Stimulated activated CD8-positive, alpha-beta memory T cell treated with anti-CD3 and anti-CD28 coated beads, Interleukin-4, amount 100 ng/mL, for 1 hour (primary cell): ENCODE data around the gene PCDH17.

Experiments
- DNase-seq, 2 donors: peaks; one replicate each; pipeline ENCODE4 v3.0.0-alpha.2; 2020; ENCODE audit warnings: low read depth in 2 of 2, low spot score in 1 of 2

Gene PCDH17

DNA sequence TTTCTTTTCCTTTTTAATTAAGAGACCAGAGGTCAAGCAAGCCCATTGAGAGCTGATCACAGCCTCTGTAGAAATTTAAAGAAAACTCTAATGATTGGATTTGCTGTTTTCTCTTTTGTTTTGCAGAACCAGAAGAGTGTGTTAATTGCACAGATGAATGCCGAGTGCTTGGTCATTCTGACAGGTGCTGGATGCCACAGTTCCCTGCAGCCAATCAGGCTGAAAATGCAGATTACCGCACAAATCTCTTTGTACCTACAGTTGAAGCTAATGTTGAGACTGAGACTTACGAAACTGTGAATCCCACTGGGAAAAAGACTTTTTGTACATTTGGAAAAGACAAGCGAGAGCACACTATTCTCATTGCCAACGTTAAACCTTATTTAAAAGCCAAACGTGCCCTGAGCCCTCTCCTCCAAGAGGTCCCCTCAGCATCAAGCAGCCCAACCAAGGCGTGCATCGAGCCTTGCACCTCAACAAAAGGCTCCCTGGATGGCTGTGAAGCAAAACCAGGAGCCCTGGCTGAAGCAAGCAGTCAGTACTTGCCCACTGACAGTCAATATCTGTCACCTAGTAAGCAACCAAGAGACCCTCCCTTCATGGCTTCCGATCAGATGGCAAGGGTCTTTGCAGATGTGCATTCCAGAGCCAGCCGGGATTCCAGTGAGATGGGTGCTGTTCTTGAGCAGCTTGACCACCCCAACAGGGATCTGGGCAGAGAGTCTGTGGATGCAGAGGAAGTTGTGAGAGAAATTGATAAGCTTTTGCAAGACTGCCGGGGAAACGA lies 93.1 kb downstream of the PCDH17 start:
- no peak for DNase-seq

DNA sequence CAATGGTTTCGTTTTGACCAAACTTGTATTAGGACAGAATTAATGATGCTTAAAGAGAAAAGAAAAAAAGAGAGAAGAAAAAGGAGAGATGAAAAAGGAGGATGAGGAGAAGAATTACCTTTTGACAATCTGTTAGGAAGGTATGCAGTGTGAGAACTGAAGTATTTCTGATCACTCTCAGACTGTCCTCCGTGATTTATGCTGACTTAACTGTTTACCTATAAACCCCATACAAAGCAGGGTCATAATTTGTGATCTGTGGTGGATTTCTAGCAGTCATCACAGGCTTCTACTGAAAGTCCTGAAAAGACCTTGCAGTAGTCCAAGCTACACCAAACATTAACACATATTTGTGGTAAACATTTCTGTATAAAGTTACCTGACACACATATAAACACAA lies 93.9 kb downstream of the PCDH17 start:
- DNase-seq: no peak

DNA sequence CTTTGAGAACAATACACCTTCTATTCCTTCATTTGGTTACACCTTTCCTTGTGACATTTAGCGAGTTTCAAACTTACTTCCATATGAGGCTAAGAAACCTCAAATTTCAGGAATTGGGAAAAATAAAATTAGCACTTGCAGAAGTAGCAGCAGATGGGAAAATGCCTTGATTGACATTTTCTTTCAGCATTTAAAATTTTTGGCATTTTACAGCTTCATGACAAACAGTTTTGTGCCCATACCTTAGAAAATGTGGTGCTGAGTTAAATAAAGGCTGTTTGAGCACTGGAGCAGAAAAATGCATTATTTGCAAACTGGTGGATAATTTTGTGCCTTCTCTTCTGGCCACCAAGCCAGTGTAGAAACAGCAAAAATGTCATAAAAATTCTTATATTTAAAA lies 95.4 kb downstream of the PCDH17 start:
- no peak for DNase-seq

DNA sequence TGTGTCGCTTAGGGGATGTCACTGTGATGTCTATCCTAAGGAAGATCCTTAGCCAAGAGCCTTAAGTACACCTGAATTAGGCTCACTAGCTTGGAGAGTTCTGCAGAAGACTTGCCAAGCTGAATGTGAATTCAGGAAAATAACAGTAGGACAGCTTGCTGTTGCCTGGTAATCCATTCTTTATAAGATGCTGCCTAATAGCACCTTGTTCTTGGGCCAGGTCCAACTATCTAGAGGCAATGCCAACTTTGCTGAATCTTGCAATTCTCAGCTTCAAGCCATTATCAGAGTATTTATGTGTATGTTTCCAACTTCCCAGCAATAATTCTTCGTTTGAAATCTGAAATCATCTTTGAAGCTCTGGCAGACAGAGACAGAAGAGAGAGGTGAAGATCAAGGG lies 102.8 kb downstream of the PCDH17 start:
- DNase-seq: no peak

DNA sequence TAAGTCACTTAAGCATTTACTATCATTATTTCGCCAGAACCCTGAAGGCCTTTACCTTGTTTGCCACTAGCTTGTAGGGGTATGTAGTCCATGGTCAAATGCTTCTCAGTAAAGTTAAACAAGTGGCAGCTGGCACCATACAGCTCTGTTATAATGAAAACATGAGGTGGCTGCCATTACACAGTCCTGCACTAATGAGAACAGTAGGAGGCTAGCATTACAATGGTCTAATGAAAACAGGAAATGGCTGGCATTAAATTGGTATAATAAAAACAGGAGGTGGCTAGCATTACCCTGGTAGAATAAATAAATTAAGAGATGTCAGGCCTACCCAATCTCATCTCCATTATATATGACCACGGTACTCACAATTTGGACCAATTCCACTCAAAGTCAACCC lies 107.5 kb downstream of the PCDH17 start:
- no peak for DNase-seq

DNA sequence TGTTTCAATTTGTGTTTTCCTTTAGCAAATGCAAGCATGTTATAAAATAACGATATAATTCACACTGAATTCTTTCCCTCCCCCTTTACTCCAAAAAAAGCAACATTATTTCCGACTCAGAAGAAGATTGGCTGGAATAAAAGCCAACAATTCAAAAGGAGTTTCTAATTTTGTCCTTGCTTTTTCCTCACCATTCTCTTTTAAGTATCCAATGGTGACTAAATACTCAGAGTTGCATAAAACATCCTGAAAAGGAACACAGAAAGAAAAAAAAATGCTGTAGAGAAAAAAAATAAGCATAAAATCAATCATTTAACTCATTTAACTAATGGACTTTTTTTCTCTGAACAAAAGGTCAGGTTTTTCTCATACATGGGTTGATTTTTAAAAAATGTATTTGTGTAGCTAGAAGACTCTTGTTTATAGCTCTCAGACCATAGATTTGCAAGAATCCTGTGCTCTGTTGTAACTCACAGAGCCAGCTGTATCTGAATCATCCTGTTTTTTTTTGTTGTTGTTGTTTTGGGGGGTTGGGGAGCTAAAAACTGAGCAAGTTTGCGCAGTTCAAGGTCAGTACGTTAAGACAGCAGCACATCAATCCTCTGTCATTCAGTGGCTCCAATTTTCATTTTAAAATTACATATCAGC lies 108.1 kb downstream of the PCDH17 start:
- DNase-seq: no peak

DNA sequence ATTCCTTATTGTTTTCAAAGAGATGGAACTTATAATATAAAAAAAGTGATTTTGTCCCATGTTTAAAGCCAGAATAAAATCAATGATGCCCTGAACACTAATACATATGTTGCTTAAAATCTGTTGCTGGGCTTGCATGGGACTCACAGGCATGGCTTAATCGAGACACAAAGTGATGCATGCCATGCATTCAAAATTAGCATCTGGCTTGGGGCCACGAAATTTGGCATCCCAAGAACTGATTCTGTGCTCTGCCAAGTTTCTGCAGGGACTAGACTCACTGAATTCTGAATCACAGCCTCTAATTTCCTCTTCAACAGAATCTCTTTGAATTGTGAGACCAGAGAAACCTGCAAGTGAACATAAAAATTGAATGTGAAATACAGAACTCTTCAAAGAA lies 109.2 kb downstream of the PCDH17 start:
- no peak for DNase-seq

DNA sequence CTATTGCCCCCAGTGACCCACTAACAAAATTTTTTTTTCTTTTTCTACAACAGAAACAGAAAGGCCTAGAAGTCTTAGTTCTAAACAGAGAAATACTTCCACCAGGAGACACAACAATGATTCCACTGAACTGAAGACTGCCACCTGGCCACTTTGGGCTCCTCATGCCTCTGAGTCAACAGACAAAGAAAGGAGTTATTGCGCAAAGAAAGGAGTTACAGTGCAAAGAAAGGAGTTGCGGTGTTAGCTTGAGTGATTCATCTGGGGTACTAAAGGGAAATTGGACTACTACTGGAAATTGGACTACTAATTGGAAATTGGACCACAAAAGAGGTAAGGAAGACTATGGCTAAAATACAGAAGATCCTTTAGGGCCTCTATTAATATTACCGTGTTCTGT lies 116.6 kb downstream of the PCDH17 start:
- no peak for DNase-seq

DNA sequence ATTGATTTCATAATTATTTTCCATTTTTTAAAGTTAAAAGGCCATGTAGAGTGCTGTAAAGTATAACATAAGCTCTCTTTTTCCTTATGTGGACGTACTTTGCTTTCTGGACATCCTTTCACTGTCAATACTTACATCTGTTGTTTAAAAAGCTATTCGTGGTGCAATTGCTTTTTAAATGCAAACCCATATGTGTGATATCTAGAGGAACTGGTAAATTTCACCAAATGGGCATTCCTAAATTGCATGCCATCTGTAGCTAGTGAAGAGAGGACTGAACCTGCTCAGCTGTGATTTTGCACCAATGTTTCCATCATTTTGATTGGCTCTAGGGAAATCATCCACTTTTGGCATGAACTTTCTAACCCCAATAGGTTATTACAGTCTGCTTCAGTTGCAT lies 129.4 kb downstream of the PCDH17 start:
- DNase-seq: no peak

DNA sequence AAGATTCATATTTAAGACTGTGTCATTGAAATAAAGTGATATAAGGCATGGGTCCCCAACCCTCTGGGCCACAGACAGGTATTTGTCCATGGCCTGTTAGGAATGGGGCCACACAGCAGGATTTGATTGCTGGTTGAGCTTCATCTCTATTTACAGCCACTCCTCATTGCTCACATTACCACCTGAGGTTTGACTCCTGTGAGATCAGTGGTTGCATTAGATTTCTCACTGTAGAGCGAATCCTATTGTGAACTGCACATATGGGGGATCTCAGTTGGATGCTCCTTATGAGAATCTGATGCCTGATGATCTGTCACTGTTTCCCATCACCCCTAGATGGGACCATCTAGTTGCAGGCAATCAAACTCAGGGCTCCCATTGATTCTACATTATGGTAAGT lies 132.1 kb downstream of the PCDH17 start:
- DNase-seq: no peak
